HL-60 (cell line): ENCODE measurements around the gene TCEA2.

Experiments used
- DNase-seq, 2 experiments: peaks; one replicate each; pipeline ENCODE4 v3.0.0-alpha.2; 2010 to 2020; ENCODE audit warnings: low read depth in 1 of 2, low spot score in 1 of 2
- H3K27ac ChIP-seq: fragments of 250-450 bp; sonication (Bioruptor Pico); replicated peaks from 2 replicates; pipeline ENCODE4 v1.5.1; 2020; ENCODE audit warnings: mild to moderate bottlenecking, moderate library complexity
- H3K27me3 ChIP-seq: fragments of 250-450 bp; sonication (Bioruptor Pico); 2 replicates; pipeline ENCODE4 v1.5.1; 2021; ENCODE audit warnings: mild to moderate bottlenecking, moderate library complexity; ENCODE audit not compliant: insufficient read depth, poor library complexity, severe bottlenecking
- H3K4me3 ChIP-seq: replicated peaks from 2 replicates; pipeline ENCODE4 v1.5.1; 2011; ENCODE audit warnings: mild to moderate bottlenecking, control low read depth, low read length; ENCODE audit not compliant: insufficient read depth
- GABPA ChIP-seq: IDR thresholded peaks from 2 replicates; pipeline ENCODE4 v1.6.1; 2012; ENCODE audit warnings: low read depth
- POLR2AphosphoS5 ChIP-seq: IDR thresholded peaks from 2 replicates; pipeline ENCODE4 v1.6.1; 2012; ENCODE audit warnings: low read depth
- SPI1 ChIP-seq: IDR thresholded peaks from 2 replicates; pipeline ENCODE4 v1.6.1; 2012; ENCODE audit warnings: low read depth, mild to moderate bottlenecking, borderline replicate concordance
- TF ChIP-seq, protein P1 (sequence below): IDR thresholded peaks from 2 replicates; pipeline ENCODE4 v1.6.1; 2012; ENCODE audit warnings: low read depth; ENCODE audit not compliant: insufficient replicate concordance
- TF ChIP-seq, protein P2 (sequence below): IDR thresholded peaks from one replicate; pipeline ENCODE4 v1.5.1; 2011; ENCODE audit warnings: low read length, control low read depth, inconsistent platforms; ENCODE audit not compliant: insufficient read depth

TCEA2 gene

DNA sequence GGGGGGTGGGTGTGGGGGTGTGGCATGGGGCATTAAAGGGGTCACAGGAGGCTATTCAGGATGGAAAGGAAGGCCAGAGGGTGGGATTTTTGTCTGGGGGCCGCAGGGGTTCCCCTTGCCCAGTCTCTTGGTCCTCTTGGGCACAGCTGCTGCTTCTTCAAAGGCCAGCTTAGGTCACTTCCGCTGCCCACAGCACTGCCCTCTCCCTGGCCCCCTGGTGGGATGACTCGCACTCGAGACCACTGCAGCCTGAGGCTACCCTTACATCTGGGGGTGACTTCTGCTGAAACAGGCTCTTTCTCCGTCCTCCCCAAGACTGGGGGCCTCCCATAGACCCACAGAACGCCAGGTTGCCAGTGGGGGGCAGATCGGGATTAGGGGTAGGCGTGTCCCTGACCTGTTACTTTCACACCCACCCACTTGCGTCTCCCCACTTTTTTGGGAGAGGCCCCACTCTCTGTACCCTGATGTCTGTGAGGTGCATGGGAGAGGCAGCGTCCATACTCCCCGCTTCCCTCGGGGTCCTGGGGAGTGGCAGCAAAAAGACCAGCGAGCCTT, 19.9 kb downstream of the TCEA2 start:
- Histone ChIP-seq H3K27ac (peak overlapping the region; percentile 95), H3K4me3 (peak overlapping the region; percentile 48), H3K27me3 (no peaks in the 10 kb centered on the region)
- TF ChIP-seq POLR2AphosphoS5 (no peak), GABPA (no peak), SPI1 (no peak)
- TF ChIP-seq, protein P1, sequence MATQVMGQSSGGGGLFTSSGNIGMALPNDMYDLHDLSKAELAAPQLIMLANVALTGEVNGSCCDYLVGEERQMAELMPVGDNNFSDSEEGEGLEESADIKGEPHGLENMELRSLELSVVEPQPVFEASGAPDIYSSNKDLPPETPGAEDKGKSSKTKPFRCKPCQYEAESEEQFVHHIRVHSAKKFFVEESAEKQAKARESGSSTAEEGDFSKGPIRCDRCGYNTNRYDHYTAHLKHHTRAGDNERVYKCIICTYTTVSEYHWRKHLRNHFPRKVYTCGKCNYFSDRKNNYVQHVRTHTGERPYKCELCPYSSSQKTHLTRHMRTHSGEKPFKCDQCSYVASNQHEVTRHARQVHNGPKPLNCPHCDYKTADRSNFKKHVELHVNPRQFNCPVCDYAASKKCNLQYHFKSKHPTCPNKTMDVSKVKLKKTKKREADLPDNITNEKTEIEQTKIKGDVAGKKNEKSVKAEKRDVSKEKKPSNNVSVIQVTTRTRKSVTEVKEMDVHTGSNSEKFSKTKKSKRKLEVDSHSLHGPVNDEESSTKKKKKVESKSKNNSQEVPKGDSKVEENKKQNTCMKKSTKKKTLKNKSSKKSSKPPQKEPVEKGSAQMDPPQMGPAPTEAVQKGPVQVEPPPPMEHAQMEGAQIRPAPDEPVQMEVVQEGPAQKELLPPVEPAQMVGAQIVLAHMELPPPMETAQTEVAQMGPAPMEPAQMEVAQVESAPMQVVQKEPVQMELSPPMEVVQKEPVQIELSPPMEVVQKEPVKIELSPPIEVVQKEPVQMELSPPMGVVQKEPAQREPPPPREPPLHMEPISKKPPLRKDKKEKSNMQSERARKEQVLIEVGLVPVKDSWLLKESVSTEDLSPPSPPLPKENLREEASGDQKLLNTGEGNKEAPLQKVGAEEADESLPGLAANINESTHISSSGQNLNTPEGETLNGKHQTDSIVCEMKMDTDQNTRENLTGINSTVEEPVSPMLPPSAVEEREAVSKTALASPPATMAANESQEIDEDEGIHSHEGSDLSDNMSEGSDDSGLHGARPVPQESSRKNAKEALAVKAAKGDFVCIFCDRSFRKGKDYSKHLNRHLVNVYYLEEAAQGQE, result no peak
- TF ChIP-seq, protein P2, sequence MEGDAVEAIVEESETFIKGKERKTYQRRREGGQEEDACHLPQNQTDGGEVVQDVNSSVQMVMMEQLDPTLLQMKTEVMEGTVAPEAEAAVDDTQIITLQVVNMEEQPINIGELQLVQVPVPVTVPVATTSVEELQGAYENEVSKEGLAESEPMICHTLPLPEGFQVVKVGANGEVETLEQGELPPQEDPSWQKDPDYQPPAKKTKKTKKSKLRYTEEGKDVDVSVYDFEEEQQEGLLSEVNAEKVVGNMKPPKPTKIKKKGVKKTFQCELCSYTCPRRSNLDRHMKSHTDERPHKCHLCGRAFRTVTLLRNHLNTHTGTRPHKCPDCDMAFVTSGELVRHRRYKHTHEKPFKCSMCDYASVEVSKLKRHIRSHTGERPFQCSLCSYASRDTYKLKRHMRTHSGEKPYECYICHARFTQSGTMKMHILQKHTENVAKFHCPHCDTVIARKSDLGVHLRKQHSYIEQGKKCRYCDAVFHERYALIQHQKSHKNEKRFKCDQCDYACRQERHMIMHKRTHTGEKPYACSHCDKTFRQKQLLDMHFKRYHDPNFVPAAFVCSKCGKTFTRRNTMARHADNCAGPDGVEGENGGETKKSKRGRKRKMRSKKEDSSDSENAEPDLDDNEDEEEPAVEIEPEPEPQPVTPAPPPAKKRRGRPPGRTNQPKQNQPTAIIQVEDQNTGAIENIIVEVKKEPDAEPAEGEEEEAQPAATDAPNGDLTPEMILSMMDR, result no peak
- DNase-seq, result no peak

DNA sequence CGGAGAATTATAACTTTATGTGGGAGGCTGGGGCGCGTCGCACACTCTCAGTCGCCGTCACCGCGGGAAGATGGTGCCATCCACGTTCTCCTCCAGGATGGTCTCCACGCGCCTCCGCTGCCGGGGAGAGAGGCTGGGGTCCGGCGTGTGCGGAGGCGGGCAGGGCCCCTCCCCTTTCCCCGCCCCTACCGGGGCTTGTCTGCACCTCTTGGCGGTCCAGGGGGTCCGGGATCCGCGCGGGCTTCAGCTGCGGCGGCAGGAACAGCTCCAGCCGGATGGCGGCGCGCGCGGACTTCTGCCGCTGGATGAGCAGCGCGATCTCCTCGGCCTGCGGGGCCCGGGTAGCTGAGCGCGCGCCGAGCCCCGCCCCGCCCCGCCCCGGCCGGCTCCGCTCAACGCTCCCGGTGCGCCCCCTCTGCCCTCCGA, 20.4 kb downstream of the TCEA2 start:
- H3K27me3 ChIP-seq, result no peaks in the 10 kb centered on the region

DNA sequence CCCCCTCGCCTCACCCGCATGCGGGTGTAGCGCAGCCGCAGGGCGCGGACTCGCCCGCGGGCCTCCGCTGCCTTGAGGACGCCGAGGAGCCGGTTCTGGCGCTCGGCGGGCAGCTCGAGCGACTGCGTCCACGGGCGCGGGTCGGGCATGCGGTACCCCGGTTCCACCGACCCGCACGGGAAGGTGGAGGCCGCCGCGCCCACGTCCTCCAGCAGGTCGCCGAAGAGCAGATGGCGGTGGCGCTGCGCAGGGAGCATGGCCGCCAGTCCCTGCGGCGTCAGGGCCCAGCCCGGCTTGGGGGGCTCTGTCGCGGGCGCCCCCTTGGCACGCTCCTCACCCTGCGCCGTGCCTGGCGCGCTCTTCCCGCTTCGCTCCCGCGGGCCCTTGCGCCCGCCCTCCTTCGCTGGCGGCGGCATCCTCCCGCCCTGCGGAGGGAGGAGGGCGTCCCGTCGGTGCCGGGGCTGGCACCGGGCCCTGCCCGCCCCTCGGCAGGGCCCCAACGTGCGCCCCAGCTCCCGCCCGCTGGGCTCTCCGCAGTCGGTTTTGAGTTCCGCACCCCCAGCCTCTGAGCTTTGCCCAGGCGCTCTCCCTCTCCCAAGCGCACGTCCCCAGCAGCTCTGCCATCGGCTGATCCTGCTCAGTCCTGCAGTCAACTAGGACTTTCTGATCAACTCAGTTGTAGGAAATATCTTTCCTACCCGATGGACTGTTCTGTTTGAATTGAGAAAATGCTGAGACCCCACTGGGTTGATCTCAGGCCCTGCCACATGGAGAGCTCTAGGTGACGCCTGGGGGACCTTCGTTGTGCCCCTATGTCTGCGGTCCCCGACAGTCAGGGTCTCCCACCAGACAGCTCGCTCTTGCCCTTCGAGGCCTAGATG, 21.0 kb downstream of the TCEA2 start, which contains the start of gene LKAAEAR1:
Gene LKAAEAR1, minus strand, starts transcription at position 595 of the 881 bp plus-strand sequence. Its CDS starts 179 bp downstream, at position 416.
- DNase-seq, result no peak
- Histone ChIP-seq H3K4me3 (peak within 1 kb of the TSS; percentile 48), H3K27me3 (no peaks in the 10 kb centered on the region), H3K27ac (peak within 1 kb of the TSS; percentile 95)
- TF ChIP-seq, protein P1, result no peak
- TF ChIP-seq, protein P2, result no peak
- TF ChIP-seq GABPA (no peak), SPI1 (no peak), POLR2AphosphoS5 (no peak)

More for the DNA sequence above, 20.4 kb downstream of the TCEA2 start:
- DNase-seq, result peak in 1 of 2 experiments; percentile 76
- peak overlapping the region; percentile 95 for H3K27ac ChIP-seq
- H3K4me3 ChIP-seq, result peak overlapping the region; percentile 48
- TF ChIP-seq SPI1 (no peak), POLR2AphosphoS5 (peak; percentile 43; the same call in 1 of the 2 replicates), GABPA (no peak)
- TF ChIP-seq, protein P1, result no peak
- TF ChIP-seq, protein P2, result peak; percentile 31
